Inflammatory macrophage treated with lipopolysaccharide for 1 hour (primary cell): Measurements from ENCODE around the gene PRAMEF13.
"Not testable (repeated sequence)": the region's sequence is repeated elsewhere in the genome, so short reads cannot be mapped to it uniquely, and the experiment has no call there.

ENCODE experiments used
- DNase-seq, 2 donors: peaks; one replicate each; pipeline ENCODE4 v3.0.0-alpha.2; 2020 to 2022

Gene PRAMEF13

GRCh38 chr1:13165531-13165930 lies 35.7 kb downstream of the PRAMEF13 start, which contains the start of gene HNRNPCL4:
TSS of gene HNRNPCL4 (minus strand) at chr1:13165631. CDS start at chr1:13165467, 164 bp downstream.
- DNase-seq = not testable (repeated sequence)

DNA sequence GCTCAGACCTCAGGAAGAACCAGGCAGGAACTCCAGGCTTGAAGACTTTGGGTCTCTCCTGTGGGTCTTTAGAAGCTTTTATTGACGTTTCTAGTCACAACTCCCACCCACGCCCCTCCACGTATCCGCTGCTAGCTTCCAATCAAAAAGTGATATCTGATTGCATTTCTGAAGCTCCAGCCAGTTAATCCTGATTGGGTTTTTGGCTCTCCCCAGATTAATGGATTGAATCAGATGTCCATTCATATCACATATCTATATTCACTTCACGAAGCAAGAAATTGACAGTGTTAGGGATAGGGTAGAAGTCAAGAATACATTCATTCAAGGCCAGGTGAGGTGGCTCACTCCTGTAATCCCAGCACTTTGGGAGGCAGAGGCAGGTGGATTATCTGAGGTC lies 45.3 kb downstream of the PRAMEF13 start, which contains the start of gene PRAMEF26:
Gene PRAMEF26 (minus strand): TSS at position 101 of the 400 bp plus-strand sequence. CDS start 2,914 bp downstream, outside the sequence.
- not testable (repeated sequence) for DNase-seq
